B cell (primary cell): Measurements from ENCODE around the gene ELOVL6.

Experiments
- CTCF ChIP-seq: fragments of 200-600 bp; IDR thresholded peaks from one replicate; pipeline ENCODE4 v1.8.0; 2022; ENCODE audit warnings: antibody characterized with exemption, mild to moderate bottlenecking
- EZH2 ChIP-seq: IDR thresholded peaks from 2 replicates; pipeline ENCODE4 v1.6.1; 2012; ENCODE audit warnings: borderline replicate concordance, low read depth, mild to moderate bottlenecking, moderate library complexity, low read length; ENCODE audit not compliant: insufficient read depth, poor library complexity, severe bottlenecking

- TF ChIP-seq CTCF (no peak), EZH2 (no peak)
Measured at GRCh38 chr4:110207233-110207632, 8.8 kb upstream of the ELOVL6 start.
